ENCODE measurements around the gene TRIM7. TPM values are rescaled to one million over a fixed set of nuclear protein-coding genes. Genes with fewer than 3 reads are reported as not detected.
"Not testable (repeated sequence)": the region's sequence is repeated elsewhere in the genome, so short reads cannot be mapped to it uniquely, and the experiment has no call there.

TRIM7 gene
- total RNA-seq, 2 experiments from 2014 or later, result 3.4 to 3.8 TPM

DNA sequence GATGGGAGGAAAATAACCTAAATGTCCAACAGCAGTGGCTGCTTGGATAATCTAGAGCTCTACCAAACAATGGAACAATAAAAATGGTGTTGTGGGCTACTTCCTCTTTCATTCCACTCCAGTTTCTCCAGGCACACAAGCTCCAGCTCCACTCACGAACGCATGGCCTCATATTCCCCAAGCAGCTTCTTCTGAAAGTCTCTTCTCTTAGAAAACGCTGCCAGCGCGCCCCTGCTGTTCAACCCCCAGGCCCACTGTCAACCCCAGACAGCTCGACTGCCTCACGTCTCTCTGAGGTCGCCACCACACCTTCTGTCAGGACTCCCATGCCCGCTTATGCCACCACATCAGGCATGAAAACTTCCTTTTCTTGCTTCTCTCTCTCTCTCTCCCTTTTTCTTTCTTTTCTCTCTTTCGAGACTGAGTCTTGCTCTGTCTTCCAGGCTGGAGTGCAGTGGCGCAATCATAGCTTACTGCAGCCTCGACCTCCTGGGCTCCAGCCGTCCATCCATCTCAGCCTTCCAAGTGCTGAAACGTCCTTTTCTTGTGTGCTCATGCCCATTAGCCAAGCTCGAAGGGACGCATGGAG lies 41.4 kb downstream of the TRIM7 start:
- Mint-ChIP-seq H3K27me3 (peaks cover 46% of the 10 kb centered on the region), H3K9me3 (no peaks in the 10 kb centered on the region), H3K4me3 (peak overlapping the region; percentile 89), H3K4me1 (ENCODE audit: low read depth) (peaks cover 51% of the 10 kb centered on the region), H3K27ac (peak overlapping the region; percentile 90), H3K36me3 (ENCODE audit: low read depth) (peaks cover 12% of the 10 kb centered on the region)
- Histone ChIP-seq H3K27me3 (ENCODE audit: control insufficient read depth in 1 of 2, insufficient read depth in 2 of 2, low read length in 2 of 2) (peaks cover 21 to 27% of the 10 kb centered on the region in 2 experiments), H3K4me3 (ENCODE audit: low read length) (no peak overlapping the region), H3K4me1 (ENCODE audit: insufficient read depth, low read length) (peaks cover 32% of the 10 kb centered on the region), H3K9me3 (ENCODE audit: control insufficient read depth in 1 of 2, insufficient read depth in 1 of 2, low read length in 2 of 2) (peaks cover 0 to 19% of the 10 kb centered on the region in 2 experiments), H3K27ac (ENCODE audit: low read depth in 1 of 2, low read length in 2 of 2) (no peak overlapping the region), H3K36me3 (ENCODE audit: insufficient read depth, low read length) (no peaks in the 10 kb centered on the region)
- ChIA-PET CTCF (no interaction called here), POLR2A (interaction anchor here (1.1 to 1.4 kb wide), 3 partner anchors 9 to 28 kb away, joined by 3 to 12 read pairs (median 5); no protein-coding TSS in a partner anchor)
- ATAC-seq (ENCODE audit: poor library complexity) (no peak), DNase-seq (peak in 2 of 14 experiments; percentile 32 to 40)
- no peak for TF ChIP-seq CTCF (IDR thresholded peaks at IDR 0.05)
- intact Hi-C loops (cut with DNase I, micrococcal nuclease), result loop anchor here in 1 of 2 experiments (10.0 kb wide), 2 partner anchors 51 to 359 kb away; partner anchors contain the start of gene MGAT1

DNA sequence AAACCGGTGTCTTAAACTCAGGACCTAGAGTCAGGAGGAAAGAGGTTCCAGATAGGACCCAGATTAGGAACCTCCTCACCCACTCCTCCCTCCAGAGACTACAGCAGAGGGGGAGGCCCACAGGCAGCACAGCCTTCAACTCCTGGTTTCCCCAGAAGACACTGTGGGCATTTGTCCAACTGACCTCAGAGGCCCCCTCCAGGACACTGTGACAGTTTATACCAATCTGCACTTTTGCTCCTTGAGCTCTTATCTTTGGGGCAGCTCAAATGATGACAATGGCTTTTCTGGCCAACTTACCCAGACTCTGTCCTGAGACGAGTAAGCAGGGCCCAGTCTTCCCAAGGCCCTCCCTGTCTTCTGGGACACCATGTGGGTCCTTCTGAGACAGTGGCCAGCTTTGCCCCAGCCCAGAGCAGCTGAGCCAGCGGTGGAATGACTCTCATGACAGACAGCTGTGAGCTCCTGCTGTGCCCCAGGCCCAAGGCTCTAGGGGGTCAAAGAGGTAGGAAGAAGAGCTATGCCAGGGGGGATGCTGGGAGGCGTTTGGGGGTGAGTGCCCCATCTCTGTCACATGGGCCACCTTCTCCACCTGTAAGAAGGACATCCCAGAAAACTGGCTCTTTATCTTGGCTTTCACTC lies 43.3 kb downstream of the TRIM7 start:
- Histone ChIP-seq H3K27ac (ENCODE audit: low read depth in 1 of 2, low read length in 2 of 2) (peak overlapping the region; percentile 61 to 88), H3K36me3 (ENCODE audit: insufficient read depth, low read length) (no peaks in the 10 kb centered on the region), H3K4me3 (ENCODE audit: low read length) (peak overlapping the region; percentile 49), H3K9me3 (ENCODE audit: control insufficient read depth in 1 of 2, insufficient read depth in 1 of 2, low read length in 2 of 2) (peaks cover 0 to 19% of the 10 kb centered on the region in 2 experiments), H3K4me1 (ENCODE audit: insufficient read depth, low read length) (peaks cover 29% of the 10 kb centered on the region), H3K27me3 (ENCODE audit: control insufficient read depth in 1 of 2, insufficient read depth in 2 of 2, low read length in 2 of 2) (peaks cover 5 to 12% of the 10 kb centered on the region in 2 experiments)
- Mint-ChIP-seq H3K4me3 (peak overlapping the region; percentile 83), H3K4me1 (ENCODE audit: low read depth) (peaks cover 38% of the 10 kb centered on the region), H3K27ac (peak overlapping the region; percentile 90), H3K27me3 (peaks cover 32% of the 10 kb centered on the region), H3K9me3 (no peaks in the 10 kb centered on the region), H3K36me3 (ENCODE audit: low read depth) (peaks cover 12% of the 10 kb centered on the region)
- peak in 2 of 14 experiments; percentile 29 to 40 for DNase-seq
- no peak for ATAC-seq (ENCODE audit: poor library complexity)
- intact Hi-C loops (cut with DNase I, micrococcal nuclease), result loop anchor here in 1 of 2 experiments (10.0 kb wide), 2 partner anchors 53 to 357 kb away; partner anchors contain the start of gene MGAT1
- ChIA-PET CTCF (no interaction called here), POLR2A (interaction anchor here (0.8 to 1.4 kb wide), 3 partner anchors 27 to 45 kb away, joined by 3 to 5 read pairs (median 4); no protein-coding TSS in a partner anchor)
- TF ChIP-seq CTCF (IDR thresholded peaks at IDR 0.05), result no peak

DNA sequence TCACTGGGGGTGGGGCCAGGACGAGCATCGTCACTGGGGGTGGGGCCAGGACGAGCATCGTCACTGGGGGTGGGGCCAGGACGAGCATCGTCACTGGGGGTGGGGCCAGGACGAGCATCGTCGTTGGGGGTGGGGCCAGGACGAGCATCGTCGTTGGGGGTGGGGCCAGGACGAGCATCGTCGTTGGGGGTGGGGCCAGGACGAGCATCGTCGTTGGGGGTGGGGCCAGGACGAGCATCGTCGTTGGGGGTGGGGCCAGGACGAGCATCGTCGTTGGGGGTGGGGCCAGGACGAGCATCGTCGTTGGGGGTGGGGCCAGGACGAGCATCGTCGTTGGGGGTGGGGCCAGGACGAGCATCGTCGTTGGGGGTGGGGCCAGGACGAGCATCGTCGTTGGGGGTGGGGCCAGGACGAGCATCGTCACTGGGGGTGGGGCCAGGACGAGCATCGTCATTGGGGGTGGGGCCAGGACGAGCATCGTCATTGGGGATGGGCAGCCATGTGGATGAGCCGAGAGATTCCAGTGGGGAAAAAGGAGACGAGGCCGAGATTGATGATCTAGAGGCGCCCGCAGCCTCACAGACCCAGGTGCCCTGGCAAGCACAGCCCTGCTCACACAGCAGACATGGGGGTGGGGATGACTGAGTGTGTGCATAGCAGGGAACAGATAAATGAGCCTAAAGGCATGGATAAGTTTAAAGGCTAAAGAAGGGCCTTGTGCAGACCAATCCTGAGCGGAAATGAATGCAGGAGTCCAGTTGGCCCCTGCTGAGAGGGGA lies 44.1 kb downstream of the TRIM7 start:
- Mint-ChIP-seq H3K4me3 (peak overlapping the region; percentile 83), H3K27me3 (peaks cover 24% of the 10 kb centered on the region), H3K4me1 (ENCODE audit: low read depth) (peaks cover 34% of the 10 kb centered on the region), H3K36me3 (ENCODE audit: low read depth) (peaks cover 12% of the 10 kb centered on the region), H3K27ac (peak overlapping the region; percentile 98)
- peak overlapping the region; percentile 61 to 88 for H3K27ac ChIP-seq (ENCODE audit: low read depth in 1 of 2, low read length in 2 of 2)
- peaks cover 0 to 16% of the 10 kb centered on the region in 2 experiments for H3K9me3 ChIP-seq (ENCODE audit: control insufficient read depth in 1 of 2, insufficient read depth in 1 of 2, low read length in 2 of 2)
- ATAC-seq (ENCODE audit: poor library complexity) (peak; percentile 40), DNase-seq (peak in 11 of 14 experiments; percentile 19 to 78 (median 54))
- H3K36me3 ChIP-seq (ENCODE audit: insufficient read depth, low read length); CTCF ChIA-PET; H3K9me3 Mint-ChIP-seq: not testable (repeated sequence)
- intact Hi-C loops (cut with DNase I, micrococcal nuclease), result loop anchor here in 1 of 2 experiments (10.0 kb wide), 2 partner anchors 54 to 356 kb away; partner anchors contain the start of gene MGAT1
- POLR2A ChIA-PET, result interaction anchor here (0.8 to 1.4 kb wide), 5 partner anchors 12 to 330 kb away, joined by 3 to 5 read pairs (median 4); no protein-coding TSS in a partner anchor
- peak overlapping the region; percentile 49 for H3K4me3 ChIP-seq (ENCODE audit: low read length)
- peaks cover 29% of the 10 kb centered on the region for H3K4me1 ChIP-seq (ENCODE audit: insufficient read depth, low read length)
- H3K27me3 ChIP-seq (ENCODE audit: control insufficient read depth in 1 of 2, insufficient read depth in 2 of 2, low read length in 2 of 2), result peaks cover 3 to 11% of the 10 kb centered on the region in 2 experiments

Data from CD4-positive, alpha-beta T cell (primary cell).